AG08396 (cell line): ENCODE data around the gene ZNF765.
A peak's percentile ranks its signal among the peaks of the same experiment; 100 is the strongest.
"Not testable (repeated sequence)": the region's sequence is repeated elsewhere in the genome, so short reads cannot be mapped to it uniquely, and the experiment has no call there.

Experiments used
- DNase-seq: peaks from one replicate; pipeline ENCODE4 v3.0.0; 2012; ENCODE audit warnings: low spot score, mixed read lengths

The ZNF765 gene

GRCh38 chr19:53394974-53395839 is at the start of gene ZNF765:
ZNF765 (plus strand) TSS chr19:53395149; CDS start chr19:53398016, 2,867 bp downstream.
- DNase-seq: peak; percentile 95

GRCh38 chr19:53355739-53356138 is 39.2 kb upstream of the ZNF765 start:
- no peak for DNase-seq

DNA sequence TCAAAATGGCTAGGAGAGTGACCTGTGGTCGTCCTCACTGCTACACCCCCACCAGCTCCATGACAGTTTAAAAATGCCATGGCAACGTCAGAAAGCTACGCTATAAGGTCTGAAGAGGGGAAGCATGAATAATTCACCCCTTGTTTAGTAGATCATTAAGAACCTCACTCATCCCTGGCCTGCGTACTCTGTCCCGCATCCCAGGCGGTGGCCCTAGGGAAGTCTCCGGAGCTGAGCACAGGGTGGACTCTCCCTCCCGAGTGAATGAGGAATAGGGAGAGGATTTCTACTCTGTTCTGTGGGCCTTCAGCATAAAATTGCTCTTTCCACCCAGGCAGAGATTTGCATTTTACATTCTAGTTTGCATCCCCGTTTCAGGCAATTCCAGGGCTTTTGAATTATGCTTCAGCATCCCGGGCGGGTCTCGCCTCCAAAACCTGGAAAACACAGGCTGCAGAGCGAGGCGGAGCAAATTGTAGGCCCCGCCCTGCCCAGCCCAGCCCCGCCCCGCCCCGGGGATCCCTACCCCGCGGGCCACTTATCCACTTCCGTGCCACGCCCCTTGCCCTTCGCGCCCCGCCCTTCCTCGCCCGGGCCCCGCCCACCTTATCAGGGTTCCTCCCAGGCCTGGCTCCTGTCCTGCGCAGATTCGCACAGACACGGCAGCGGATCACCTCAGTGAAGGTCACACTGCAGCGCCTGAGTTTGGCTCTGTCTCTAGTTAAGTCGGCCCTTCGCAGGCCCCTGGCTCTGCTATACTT is 36.9 kb upstream of the ZNF765 start:
- no peak for DNase-seq

- not testable (repeated sequence) for DNase-seq
These were observed 34.9 kb upstream of the ZNF765 start for GRCh38 chr19:53360056-53360455.

GRCh38 chr19:53365134-53365898 is 29.6 kb upstream of the ZNF765 start, which contains the start of gene ZNF525:
ZNF525 (plus strand) TSS chr19:53365705; CDS start chr19:53372282, 6,577 bp downstream.
- peak; percentile 84 for DNase-seq

GRCh38 chr19:53365899-53366493 is 29.0 kb upstream of the ZNF765 start:
- peak; percentile 22 for DNase-seq

DNA sequence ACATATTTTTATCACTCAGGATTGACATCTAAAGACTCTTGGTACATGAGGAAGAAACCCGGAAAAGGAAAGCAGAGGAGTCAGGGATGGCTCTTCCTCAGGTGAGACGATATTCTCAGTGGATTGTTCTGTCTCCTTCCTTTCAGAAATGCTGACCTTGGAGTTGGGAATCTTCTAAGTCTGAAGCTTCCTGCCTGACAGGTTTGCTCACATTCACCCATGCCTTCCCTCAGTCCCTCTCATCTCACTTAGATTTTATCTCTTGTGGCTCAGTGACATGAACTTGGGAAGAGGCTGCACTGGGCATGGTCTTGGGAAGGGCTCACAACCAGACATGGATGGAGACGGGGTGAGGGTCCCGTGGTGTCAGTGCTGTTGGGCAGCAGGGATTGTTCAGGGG is 22.8 kb upstream of the ZNF765 start:
- no peak for DNase-seq

DNA sequence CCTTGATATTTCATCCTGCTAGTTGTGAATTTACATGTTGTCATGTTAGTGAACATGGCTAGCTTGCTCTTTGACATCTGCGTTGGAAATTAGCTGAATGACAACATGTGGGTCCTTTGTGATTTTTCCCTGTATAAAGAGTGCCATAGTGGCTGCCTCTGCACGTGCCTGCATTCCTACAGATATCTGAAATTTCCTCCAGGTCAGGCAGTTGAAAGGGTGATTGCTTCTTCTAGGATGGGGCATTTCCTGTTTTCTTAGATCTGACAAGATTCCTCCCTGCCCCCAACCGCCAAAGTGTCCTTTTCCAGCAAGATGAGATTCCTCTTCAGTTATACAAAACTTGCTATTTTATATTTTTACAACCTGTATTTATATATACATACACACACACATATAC is 20.7 kb upstream of the ZNF765 start:
- DNase-seq: no peak

GRCh38 chr19:53374743-53375142 is 20.2 kb upstream of the ZNF765 start:
- no peak for DNase-seq

- no peak for DNase-seq
These were observed 13.6 kb upstream of the ZNF765 start for GRCh38 chr19:53381376-53381775.

- DNase-seq: peak; percentile 5
These were observed 6.8 kb upstream of the ZNF765 start for GRCh38 chr19:53388168-53388567.

- DNase-seq: no peak
These were observed 6.0 kb upstream of the ZNF765 start for GRCh38 chr19:53388904-53389303.

DNA sequence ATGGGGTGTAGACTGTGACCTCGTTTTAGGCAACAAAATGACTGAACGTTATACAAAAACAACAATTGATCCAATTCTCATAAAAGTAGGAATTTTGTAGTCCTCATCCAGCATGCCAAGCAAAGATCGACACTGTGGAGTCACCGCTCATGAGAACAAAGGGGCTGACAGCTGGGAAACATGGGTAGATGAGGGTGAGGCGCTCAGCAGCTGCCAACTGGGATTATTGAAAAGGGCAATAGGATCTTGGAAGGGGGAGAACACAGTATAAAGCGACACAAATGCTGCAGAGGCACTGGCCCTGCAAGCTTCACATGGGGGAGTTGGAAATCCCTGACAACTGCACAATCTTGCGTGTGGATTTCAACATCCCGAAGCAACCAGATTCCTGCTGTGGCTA is 5.4 kb upstream of the ZNF765 start:
- DNase-seq: no peak

DNA sequence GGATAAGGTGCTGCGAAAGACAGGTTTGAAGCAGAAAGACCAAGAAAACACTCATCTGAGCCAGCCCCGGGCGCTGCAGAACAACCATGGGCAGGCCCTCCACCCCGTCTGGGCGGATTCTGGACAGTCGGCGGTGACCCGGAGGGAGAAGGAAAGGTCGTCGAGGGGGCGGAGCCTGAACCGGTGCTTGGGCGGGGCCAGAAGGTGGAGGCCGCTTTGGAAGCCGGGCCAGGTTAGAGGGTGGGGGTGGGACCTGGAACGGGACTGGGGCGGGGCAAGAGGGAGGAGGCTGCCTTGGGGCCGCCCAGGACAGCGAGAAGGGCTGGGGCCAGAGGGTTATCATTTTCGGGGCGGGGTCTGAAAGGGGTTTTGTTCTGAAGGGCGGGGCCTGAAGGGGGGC is 5.0 kb upstream of the ZNF765 start:
- peak; percentile 3 for DNase-seq

- peak; percentile 52 for DNase-seq
These were observed 401 bp upstream of the ZNF765 start for GRCh38 chr19:53394522-53394973.

- DNase-seq: not testable (repeated sequence)
These were observed 1.0 kb downstream of the ZNF765 start for GRCh38 chr19:53395840-53396524.

DNA sequence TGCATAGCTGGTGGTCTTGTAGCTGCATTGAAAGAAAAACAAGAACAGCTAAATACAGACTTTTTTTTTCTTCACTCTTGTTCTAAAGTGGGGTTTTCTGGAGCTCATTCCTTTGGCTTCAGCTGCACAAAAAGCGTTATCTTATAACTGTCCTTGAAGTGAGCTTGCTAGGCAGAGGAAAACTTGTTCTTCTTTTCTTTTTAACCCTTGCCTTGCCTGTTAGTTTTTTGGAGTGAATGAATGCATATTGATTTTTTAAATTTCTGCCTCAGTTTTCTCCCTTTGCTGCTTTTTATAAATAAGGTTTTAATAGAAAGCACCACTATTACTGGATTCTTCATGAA is 1.5 kb downstream of the ZNF765 start:
- no peak for DNase-seq

- not testable (repeated sequence) for DNase-seq
These were observed 3.0 kb downstream of the ZNF765 start for GRCh38 chr19:53397918-53398317.

DNA sequence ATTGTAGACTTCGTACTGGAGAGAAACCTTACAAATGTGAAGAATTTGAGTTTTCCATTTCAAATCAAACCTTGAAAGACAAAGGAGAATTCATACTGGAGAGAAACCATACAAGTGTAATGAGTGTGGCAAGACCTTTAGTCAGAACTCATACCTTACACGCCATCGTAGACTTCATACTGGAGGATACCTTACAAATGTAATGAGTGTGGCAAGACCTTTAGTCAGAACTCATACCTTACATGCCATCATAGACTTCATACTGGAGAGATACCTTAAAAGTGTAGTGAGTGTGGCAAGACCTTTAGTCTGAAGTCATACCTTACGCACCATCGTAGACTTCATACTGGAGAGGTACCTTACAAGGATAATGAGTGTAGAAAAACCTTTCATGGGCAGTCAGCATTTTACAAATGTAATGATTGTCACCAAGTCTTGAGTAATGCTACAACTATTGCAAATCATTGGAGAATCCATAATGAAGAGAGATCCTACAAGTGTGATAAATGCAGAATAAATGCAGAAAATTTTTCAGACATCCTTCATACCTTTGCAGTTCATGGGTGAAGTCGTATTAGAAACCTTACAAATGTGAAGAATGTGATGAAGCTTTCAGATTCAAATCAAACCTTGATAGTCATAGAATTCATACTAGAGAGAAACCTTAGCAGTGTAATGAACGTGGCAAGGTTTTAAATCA is 14.7 kb downstream of the ZNF765 start:
- DNase-seq: no peak

DNA sequence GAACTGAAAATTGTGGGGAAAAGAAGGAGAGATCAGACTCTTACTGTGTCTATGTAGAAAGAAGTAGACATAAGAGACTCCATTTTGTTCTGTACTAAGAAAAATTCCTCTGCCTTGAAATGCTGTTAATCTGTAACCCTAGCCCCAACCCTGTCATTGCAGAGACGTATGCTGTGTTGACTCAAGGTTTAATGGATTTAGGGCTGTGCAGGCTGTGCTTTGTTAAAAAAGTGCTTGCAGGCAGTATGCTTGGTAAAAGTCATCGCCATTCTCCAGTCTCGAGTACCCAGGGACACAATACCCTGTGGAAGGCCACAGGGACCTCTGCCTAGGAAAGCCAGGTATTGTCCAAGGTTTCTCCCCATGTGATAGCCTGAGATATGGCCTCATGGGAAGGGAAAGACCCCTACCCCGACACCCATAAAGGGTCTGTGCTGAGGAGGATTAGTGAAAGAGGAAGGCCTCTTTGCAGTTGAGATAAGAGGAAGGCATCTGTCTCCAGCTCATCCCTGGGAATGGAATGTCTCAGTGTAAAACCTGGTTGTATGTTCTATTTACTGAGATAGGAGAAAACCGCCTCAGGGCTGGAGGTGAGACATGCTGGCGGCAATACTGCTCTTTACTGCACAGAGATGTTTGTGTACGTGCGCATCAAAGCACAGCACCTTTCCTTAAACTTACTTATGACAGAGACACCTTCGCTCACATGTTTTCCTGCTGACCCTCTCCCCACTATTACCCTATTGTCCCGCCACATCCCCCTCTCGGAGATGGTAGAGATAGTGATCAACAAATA is 25.8 kb downstream of the ZNF765 start:
- not testable (repeated sequence) for DNase-seq
